Fibroblast of villous mesenchyme (primary cell): Measurements from ENCODE around the gene STAG1. TPM values are rescaled to one million over a fixed set of nuclear protein-coding genes. Genes with fewer than 3 reads are reported as not detected.

Experiments
- DNase-seq: peaks from one replicate; pipeline ENCODE4 v3.0.0-alpha.2; 2010; ENCODE audit warnings: low read depth
- H3K4me3 ChIP-seq: 2 replicates; pipeline ENCODE4 v1.5.1; 2011; ENCODE audit warnings: low read depth, mild to moderate bottlenecking, low read length
- total RNA-seq: library from RNA; depleted of rRNA; stranded (reverse); fragments of >200 nt; gene quantifications from 2 replicates; pipeline ENCODE4 v1.2.3, GENCODE V29; 2012
- TF ChIP-seq, protein P1 (sequence below): IDR thresholded peaks from 2 replicates; pipeline ENCODE4 v1.5.1; 2012; ENCODE audit warnings: low read depth, mild to moderate bottlenecking, low read length; ENCODE audit not compliant: insufficient read depth

Gene STAG1
- total RNA-seq, 1 donor = 52.7 TPM

DNA sequence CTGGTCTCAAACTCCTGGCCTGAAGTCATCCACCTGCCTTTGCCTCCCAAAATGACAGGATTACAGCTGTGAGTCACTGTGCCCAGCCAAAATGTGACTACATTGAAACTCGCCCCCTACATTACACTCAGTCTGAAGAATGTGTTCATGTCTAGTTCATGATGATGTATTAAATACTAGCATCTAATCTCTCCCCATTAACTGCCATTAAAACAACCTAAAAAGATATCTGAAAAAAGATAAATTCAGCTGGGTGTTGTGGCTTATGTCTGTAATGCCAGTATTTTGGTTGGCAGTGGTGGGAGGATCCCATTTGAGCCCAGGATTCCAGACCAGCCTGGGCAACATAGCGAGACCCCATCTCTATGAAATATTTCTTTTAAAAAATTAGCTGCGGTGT lies 342.6 kb downstream of the STAG1 start:
- TF ChIP-seq, protein P1, sequence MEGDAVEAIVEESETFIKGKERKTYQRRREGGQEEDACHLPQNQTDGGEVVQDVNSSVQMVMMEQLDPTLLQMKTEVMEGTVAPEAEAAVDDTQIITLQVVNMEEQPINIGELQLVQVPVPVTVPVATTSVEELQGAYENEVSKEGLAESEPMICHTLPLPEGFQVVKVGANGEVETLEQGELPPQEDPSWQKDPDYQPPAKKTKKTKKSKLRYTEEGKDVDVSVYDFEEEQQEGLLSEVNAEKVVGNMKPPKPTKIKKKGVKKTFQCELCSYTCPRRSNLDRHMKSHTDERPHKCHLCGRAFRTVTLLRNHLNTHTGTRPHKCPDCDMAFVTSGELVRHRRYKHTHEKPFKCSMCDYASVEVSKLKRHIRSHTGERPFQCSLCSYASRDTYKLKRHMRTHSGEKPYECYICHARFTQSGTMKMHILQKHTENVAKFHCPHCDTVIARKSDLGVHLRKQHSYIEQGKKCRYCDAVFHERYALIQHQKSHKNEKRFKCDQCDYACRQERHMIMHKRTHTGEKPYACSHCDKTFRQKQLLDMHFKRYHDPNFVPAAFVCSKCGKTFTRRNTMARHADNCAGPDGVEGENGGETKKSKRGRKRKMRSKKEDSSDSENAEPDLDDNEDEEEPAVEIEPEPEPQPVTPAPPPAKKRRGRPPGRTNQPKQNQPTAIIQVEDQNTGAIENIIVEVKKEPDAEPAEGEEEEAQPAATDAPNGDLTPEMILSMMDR = no peak
- no peak overlapping the region for H3K4me3 ChIP-seq
- no peak for DNase-seq

DNA sequence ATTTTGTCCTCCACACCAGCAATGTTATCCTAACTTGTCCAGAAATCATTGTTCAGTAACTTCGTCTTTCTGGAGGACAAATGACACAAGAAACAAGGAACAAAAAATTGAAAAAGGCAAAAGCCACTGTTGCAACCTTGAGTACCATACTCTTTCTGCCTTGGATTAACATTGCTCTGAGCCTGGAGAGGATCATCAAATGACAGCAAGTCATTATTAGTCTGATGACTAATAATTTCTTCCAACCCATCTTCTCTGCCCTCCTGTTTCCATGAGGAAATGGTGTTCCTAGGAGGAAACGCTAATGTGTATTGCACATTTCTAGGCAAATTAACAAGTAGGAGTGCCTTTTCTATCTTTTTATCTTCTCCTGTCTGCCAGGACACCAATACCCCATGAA lies 348.1 kb downstream of the STAG1 start:
- DNase-seq = peak; percentile 61
- TF ChIP-seq, protein P1 = no peak
- no peak overlapping the region for H3K4me3 ChIP-seq

DNA sequence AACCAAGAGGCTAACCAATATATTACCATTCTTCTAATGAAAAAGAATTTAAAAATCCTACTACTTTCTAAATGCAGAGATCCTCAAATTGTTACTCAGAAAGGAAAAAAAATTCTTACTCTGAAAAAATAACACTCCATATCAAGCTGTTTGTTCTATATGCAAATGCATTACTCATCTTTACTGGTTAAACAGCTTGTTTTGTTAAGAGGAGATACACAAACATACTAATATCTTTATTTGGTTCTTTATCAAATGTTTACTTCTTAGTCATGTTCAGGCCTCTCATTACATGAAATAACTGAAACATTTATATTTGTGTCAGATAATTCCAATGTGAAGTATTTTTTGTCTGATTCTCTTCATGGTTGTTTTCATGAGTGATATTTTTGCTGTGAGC lies 355.3 kb downstream of the STAG1 start:
- no peak overlapping the region for H3K4me3 ChIP-seq
- TF ChIP-seq, protein P1 = no peak
- peak; percentile 61 for DNase-seq

DNA sequence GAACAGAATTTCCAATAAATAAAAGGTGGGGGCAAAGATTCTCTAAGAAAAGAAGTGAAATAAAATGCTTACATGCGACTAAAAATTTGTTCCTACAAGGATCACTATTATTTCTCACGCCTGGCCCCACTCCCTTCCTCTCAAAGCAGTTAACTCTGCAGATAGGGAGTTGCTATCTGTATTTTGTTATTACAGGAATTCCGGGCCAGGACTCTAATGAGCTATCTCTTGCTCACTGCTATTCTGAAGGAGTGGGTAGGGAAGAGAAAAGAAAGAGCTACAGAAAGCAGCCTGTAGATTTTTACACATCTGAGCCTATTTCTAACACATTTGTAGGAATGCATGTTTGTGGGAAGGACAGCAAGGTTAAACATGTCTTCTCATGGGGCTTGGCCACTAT lies 361.6 kb downstream of the STAG1 start:
- TF ChIP-seq, protein P1 = no peak
- H3K4me3 ChIP-seq = no peak overlapping the region
- no peak for DNase-seq

DNA sequence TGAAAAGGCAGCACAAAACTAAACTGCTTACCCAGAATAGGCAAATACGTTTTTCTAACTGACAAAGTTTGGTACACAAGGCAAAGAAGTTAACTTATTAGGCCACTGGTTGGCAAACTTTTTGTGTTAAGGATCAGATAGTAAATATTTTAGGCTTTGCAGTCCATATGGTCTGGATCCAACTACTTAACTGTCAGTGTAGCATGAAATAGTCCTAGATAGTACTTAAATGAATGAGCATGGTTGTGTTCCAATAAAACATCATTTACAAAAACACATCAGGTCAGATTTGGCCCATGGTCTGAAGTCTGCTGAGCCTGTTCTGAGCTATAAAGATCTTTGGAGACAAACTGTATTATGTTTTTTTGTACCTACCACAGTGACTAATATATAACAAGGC lies 365.1 kb downstream of the STAG1 start:
- DNase-seq = peak; percentile 61
- no peak overlapping the region for H3K4me3 ChIP-seq
- TF ChIP-seq, protein P1 = no peak

DNA sequence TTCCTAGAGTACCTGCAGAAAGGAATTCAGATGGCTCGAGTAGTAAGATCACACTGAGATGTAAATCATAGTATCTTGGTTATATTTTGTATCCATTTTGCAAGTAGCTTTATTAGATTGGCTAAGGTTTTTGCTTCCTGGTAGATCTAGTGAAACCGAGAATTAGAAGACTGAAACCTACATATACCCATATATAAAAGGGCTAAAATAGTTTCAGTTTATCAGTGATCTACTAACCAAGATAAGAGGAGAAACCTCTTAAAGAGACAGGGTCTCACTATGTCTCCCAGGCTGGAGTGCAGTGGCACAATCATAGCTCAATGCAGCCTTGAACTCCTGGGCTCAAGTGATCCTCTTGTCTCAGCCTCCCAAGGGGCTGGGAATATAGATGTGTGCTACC lies 366.7 kb downstream of the STAG1 start:
- H3K4me3 ChIP-seq = no peak overlapping the region
- DNase-seq = no peak
- TF ChIP-seq, protein P1 = no peak

DNA sequence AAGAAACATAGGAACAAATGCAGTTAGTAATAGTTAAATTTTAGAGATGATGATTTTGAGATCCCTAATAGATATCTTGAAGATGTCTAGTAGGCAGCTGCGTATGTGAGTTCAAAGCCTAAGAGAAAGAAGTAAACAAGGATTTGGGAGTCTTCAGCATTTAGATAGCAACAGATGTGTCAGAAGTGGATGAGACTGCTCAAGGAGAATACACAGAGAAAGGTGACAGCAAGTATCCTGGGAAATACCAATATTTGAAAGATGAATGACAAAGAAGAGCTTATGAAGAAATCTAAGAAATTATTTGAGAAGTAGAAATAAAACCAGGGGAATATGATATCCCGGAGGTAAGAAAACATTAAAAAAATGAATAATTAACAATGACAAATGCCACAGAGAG lies 371.1 kb downstream of the STAG1 start:
- TF ChIP-seq, protein P1 = no peak
- no peak for DNase-seq
- H3K4me3 ChIP-seq = no peak overlapping the region
